ENCODE results near the gene NOD2.

NOD2 gene

DNA sequence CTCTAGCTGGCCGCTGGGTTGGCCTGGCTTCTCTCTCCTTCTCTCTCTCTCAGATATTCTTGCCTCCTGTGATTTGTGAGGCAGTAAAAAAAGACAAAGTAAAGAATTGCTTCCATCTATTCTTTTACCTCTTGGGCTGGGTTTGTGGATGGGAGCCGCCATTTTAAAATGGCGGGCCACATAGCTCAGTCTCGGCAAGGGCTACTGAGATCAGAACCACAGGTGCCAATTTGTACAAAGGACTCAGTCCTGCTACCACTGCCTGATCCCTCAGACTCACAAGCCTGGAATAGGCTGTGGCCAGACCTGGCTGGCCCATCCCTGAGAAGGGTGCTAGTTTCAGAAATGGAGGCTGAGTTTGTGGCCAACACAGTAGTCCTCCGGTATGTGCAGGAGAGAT, 24.1 kb downstream of the NOD2 start:
- DNase-seq (ENCODE audit: low read depth in 2 of 2): no peak

GRCh38 chr16:50718061-50718760, 24.8 kb downstream of the NOD2 start:
- DNase-seq (ENCODE audit: low read depth in 2 of 2): no peak

GRCh38 chr16:50718761-50719400, 25.5 kb downstream of the NOD2 start:
- no peak for DNase-seq (ENCODE audit: low read depth in 2 of 2)

GRCh38 chr16:50719401-50720337, 26.3 kb downstream of the NOD2 start:
- DNase-seq (ENCODE audit: low read depth in 2 of 2): no peak

GRCh38 chr16:50721549-50722404, 28.4 kb downstream of the NOD2 start:
- DNase-seq (ENCODE audit: low read depth in 2 of 2): no peak

GRCh38 chr16:50722405-50722737, 29.0 kb downstream of the NOD2 start:
- DNase-seq (ENCODE audit: low read depth in 2 of 2): no peak

DNA sequence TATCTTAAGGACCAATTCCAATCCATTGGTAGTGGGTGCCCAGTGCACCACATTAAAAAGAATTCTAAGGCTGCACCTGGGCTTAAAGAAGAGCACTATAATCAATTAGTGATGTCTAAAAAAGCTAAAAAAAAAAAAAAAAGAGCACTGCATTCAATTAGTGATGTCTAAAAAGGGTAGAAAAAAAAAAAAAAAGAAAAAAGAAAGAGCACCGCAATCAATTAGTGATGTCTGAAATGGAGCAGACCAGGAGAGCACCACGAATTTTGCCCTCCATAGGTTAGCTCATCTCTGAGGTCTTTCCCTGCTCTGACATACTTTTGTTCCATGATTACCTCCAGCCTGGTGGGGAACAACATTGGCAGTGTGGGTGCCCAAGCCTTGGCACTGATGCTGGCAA, 29.6 kb downstream of the NOD2 start:
- no peak for DNase-seq (ENCODE audit: low read depth in 2 of 2)

- DNase-seq (ENCODE audit: low read depth in 2 of 2): no peak
Observed at GRCh38 chr16:50724306-50724705, 30.9 kb downstream of the NOD2 start.

DNA sequence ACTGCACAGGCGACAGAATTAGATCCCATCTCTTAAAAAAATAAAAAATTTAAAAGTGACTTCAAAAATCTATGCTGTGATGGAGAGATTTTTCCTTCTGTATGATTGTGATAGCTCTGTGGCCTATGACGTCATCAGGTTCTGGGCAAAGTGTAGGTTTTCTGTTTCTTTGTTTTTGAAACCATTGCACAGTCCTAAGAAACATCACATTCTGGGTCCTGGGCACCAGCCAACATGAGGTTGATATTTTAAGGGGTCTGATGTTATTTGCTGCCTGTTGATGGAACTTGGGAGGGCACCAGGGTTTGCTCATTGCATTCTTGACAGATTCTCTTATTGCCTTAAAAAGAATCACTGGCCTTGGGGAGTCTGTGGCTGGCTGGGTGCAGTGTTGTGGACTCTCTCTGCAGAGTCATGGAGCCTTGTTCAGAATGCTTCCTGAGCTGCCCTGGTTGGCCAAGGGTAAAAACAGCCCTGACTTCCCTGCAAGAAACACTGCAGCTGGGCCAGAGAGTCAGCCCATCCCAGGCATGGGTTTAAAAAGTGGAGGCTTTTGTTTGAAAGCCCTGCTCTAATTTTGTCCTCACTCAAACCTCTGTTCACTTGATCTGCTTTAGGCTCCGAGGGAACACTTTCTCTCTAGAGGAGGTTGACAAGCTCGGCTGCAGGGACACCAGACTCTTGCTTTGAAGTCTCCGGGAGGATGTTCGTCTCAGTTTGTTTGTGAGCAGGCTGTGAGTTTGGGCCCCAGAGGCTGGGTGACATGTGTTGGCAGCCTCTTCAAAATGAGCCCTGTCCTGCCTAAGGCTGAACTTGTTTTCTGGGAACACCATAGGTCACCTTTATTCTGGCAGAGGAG, 38.0 kb downstream of the NOD2 start:
- DNase-seq (ENCODE audit: low read depth in 2 of 2): no peak

DNA sequence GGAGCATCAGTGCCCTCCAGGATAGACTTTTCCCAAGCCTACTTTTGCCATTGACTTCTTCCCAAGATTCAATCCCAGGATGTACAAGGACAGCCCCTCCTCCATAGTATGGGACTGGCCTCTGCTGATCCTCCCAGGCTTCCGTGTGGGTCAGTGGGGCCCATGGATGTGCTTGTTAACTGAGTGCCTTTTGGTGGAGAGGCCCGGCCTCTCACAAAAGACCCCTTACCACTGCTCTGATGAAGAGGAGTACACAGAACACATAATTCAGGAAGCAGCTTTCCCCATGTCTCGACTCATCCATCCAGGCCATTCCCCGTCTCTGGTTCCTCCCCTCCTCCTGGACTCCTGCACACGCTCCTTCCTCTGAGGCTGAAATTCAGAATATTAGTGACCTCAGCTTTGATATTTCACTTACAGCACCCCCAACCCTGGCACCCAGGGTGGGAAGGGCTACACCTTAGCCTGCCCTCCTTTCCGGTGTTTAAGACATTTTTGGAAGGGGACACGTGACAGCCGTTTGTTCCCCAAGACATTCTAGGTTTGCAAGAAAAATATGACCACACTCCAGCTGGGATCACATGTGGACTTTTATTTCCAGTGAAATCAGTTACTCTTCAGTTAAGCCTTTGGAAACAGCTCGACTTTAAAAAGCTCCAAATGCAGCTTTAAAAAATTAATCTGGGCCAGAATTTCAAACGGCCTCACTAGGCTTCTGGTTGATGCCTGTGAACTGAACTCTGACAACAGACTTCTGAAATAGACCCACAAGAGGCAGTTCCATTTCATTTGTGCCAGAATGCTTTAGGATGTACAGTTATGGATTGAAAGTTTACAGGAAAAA, 38.8 kb downstream of the NOD2 start:
- no peak for DNase-seq (ENCODE audit: low read depth in 2 of 2)

- DNase-seq (ENCODE audit: low read depth in 2 of 2): no peak
Observed at GRCh38 chr16:50733468-50733867, 40.1 kb downstream of the NOD2 start.

DNA sequence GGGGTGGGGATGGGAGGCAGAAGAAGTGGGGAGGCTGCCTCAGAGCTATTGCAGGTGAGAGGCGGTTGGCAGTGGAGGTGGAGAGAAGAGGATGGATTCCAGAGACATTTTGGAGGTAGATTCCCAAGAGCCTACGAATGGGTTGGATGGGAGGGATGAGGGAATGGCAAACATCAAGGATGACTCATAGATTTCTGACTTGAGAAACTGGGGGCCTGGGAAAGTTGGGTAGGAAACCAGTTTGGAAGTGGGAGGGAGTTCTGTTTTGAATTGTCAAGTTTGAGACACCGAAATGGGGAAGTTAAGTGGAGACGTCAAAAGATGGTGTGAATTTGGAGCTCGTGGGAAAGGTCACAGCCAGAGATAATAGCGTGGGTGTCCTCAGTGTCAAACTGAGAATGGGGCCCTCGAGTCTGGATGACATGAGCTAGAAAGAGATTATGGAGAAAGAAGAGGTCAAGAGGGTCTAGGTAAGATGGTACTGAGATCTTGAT, 42.3 kb downstream of the NOD2 start:
- DNase-seq (ENCODE audit: low read depth in 2 of 2): no peak

DNA sequence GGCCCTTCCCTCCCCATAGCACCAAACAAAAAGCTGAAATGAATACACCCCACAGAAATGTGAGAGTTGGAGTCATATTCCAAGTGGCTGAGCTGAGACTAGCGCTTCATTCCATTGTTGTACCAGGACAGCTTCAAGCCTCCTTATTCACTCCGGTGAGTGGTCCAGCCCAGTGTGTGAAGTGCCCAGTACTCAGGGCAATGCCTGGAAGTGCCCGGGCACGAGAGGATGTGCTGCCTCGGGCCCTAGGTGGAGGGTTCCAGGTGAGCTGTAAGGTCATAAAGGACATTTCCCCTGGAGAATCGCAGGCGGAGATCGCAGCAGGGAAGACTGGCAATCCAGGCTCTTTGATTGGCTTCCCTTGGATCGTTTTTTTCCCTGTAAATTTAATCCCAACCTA, 43.0 kb downstream of the NOD2 start:
- no peak for DNase-seq (ENCODE audit: low read depth in 2 of 2)

GRCh38 chr16:50737420-50737959, 44.1 kb downstream of the NOD2 start:
- DNase-seq (ENCODE audit: low read depth in 2 of 2): no peak

- no peak for DNase-seq (ENCODE audit: low read depth in 2 of 2)
Observed at GRCh38 chr16:50739031-50739430, 45.6 kb downstream of the NOD2 start.

GRCh38 chr16:50740736-50741135, 47.3 kb downstream of the NOD2 start:
- DNase-seq (ENCODE audit: low read depth in 2 of 2): no peak

- no peak for DNase-seq (ENCODE audit: low read depth in 2 of 2)
Observed at GRCh38 chr16:50741225-50741780, 47.9 kb downstream of the NOD2 start.

DNA sequence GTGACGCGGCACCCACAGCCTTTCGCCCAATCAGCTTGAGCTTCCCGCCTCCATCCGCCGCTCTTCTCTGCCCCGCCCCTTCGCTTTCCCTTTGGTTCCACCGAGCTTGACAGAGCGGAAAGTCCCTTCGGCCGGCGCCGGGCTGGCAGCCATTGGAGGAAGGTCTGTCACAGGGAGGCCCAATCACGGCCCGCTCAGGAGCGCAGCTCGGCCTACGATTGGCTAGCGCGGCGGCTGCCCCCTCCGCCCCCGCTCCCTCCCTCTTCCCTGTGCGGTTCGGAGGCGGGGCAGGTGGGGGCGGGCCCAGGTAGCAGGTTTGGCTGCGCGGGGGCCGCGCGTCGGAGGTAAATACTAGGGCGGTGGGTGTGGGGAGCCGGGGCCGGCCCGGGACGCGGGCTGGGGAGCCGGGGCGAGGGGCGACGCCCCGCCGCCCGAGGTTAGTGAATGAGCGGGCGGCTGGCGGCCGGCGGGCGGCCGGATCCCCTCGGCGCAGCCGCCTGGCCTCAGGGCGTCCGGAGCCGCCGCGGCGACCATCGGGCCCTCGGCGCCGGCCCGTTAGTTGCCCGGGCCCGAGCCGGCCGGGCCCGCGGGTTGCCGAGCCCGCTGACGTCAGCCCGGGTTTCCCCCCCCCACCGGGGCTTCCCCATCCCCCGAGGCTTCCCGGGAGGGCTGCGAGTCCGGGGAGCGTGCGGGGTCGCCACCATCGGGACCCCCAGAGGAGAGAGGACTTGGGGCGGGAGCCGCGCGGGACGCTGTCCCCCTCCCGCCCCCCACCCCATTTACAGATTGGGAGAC, 48.6 kb downstream of the NOD2 start, which contains the start of gene CYLD:
Gene CYLD (plus strand): TSS at position 306 of the 795 bp plus-strand sequence. CDS start 7,613 bp downstream, outside the sequence.
- peak; percentile 99 for DNase-seq (ENCODE audit: low read depth in 2 of 2)
